H9 (cell line): Measurements from ENCODE around the gene GSE1. TPM values are rescaled to one million over a fixed set of nuclear protein-coding genes. Genes with fewer than 3 reads are reported as not detected.

Source experiments
- DNase-seq: peaks from one replicate; pipeline ENCODE4 v3.0.0-alpha.2; 2017
- H2AFZ ChIP-seq: one replicate; pipeline ENCODE4 v1.6.1; 2013; ENCODE audit warnings: mild to moderate bottlenecking, low read length, control low read depth, moderate library complexity
- H2AK5ac ChIP-seq: 2 replicates; pipeline ENCODE4 v1.6.1; 2013; ENCODE audit warnings: low read length, control low read depth, mixed read lengths; ENCODE audit not compliant: insufficient read length
- H2BK120ac ChIP-seq: one replicate; pipeline ENCODE4 v1.6.1; 2013; ENCODE audit warnings: low read depth, mild to moderate bottlenecking, low read length, control low read depth, inconsistent platforms; ENCODE audit not compliant: poor library complexity, severe bottlenecking
- H2BK12ac ChIP-seq: 2 replicates; pipeline ENCODE4 v1.6.1; 2013; ENCODE audit warnings: low read length, control low read depth, mixed read lengths, low read depth; ENCODE audit not compliant: insufficient read length
- H2BK15ac ChIP-seq: 2 replicates; pipeline ENCODE4 v1.6.1; 2013; ENCODE audit warnings: low read depth, low read length, control low read depth
- H2BK20ac ChIP-seq: one replicate; pipeline ENCODE4 v1.6.1; 2013; ENCODE audit warnings: low read depth, mild to moderate bottlenecking, low read length, control low read depth, inconsistent platforms; ENCODE audit not compliant: poor library complexity, severe bottlenecking
- H2BK5ac ChIP-seq: 2 replicates; pipeline ENCODE4 v1.6.1; 2013; ENCODE audit warnings: low read length, control low read depth, mixed read lengths; ENCODE audit not compliant: insufficient read length
- H3K14ac ChIP-seq: 2 replicates; pipeline ENCODE4 v1.6.1; 2013; ENCODE audit warnings: low read length, control low read depth; ENCODE audit not compliant: insufficient read depth
- H3K18ac ChIP-seq: 2 replicates; pipeline ENCODE4 v1.6.1; 2013; ENCODE audit warnings: low read depth, mild to moderate bottlenecking, mixed read lengths, low read length, control low read depth; ENCODE audit not compliant: insufficient read length
- H3K23ac ChIP-seq: 2 replicates; pipeline ENCODE4 v1.6.1; 2013; ENCODE audit warnings: low read length, control low read depth, mixed read lengths, low read depth; ENCODE audit not compliant: insufficient read length
- H3K23me2 ChIP-seq: 2 replicates; pipeline ENCODE4 v1.6.1; 2013; ENCODE audit warnings: low read depth, mild to moderate bottlenecking, mixed read lengths, low read length, control low read depth; ENCODE audit not compliant: insufficient read length, poor library complexity, severe bottlenecking
- H3K27ac ChIP-seq: 2 replicates; pipeline ENCODE4 v1.5.1; 2013; ENCODE audit warnings: low read length, control low read depth, mixed read lengths, low read depth; ENCODE audit not compliant: insufficient read length
- H3K27me3 ChIP-seq: 2 replicates; pipeline ENCODE4 v1.6.1; 2013; ENCODE audit warnings: low read length, control low read depth, inconsistent platforms; ENCODE audit not compliant: insufficient read depth
- H3K4ac ChIP-seq: 2 replicates; pipeline ENCODE4 v1.6.1; 2013; ENCODE audit warnings: low read depth, mild to moderate bottlenecking, control low read depth, inconsistent platforms, low read length, moderate library complexity
- H3K4me1 ChIP-seq: 2 replicates; pipeline ENCODE4 v1.6.1; 2013; ENCODE audit warnings: low read length, control low read depth, inconsistent platforms; ENCODE audit not compliant: insufficient read depth
- H3K4me2 ChIP-seq: 2 replicates; pipeline ENCODE4 v1.6.1; 2013; ENCODE audit warnings: low read length, control low read depth, mixed read lengths; ENCODE audit not compliant: insufficient read length, insufficient read depth
- H3K56ac ChIP-seq: 2 replicates; pipeline ENCODE4 v1.6.1; 2013; ENCODE audit warnings: low read depth, mild to moderate bottlenecking, mixed read lengths, low read length, control low read depth; ENCODE audit not compliant: insufficient read length
- H3K79me1 ChIP-seq: 2 replicates; pipeline ENCODE4 v1.6.1; 2013; ENCODE audit warnings: low read depth, mild to moderate bottlenecking, moderate library complexity, low read length, control low read depth, inconsistent platforms; ENCODE audit not compliant: insufficient read depth, poor library complexity, severe bottlenecking
- H3K79me2 ChIP-seq: 2 replicates; pipeline ENCODE4 v1.6.1; 2013; ENCODE audit warnings: low read length, control low read depth, inconsistent platforms; ENCODE audit not compliant: insufficient read depth
- H3K9ac ChIP-seq: 2 replicates; pipeline ENCODE4 v1.6.1; 2013; ENCODE audit warnings: low read length, control low read depth, mixed read lengths; ENCODE audit not compliant: insufficient read length; ENCODE audit errors: extremely low read depth
- H3K9me3 ChIP-seq: one replicate; pipeline ENCODE4 v1.6.1; 2013; ENCODE audit warnings: low read depth, low read length, inconsistent platforms; ENCODE audit not compliant: control insufficient read depth
- H3T11ph ChIP-seq: one replicate; pipeline ENCODE4 v1.6.1; 2013; ENCODE audit warnings: mild to moderate bottlenecking, low read length, control low read depth, inconsistent platforms
- H4K20me1 ChIP-seq: one replicate; pipeline ENCODE4 v1.6.1; 2013; ENCODE audit not compliant: control insufficient read depth, insufficient read length, insufficient read depth
- H4K5ac ChIP-seq: 2 replicates; pipeline ENCODE4 v1.6.1; 2013; ENCODE audit warnings: low read depth, mild to moderate bottlenecking, mixed read lengths, low read length, control low read depth; ENCODE audit not compliant: insufficient read length
- H4K8ac ChIP-seq: replicated peaks from 2 replicates; pipeline ENCODE4 v1.6.1; 2013; ENCODE audit warnings: low read length, control low read depth, mixed read lengths, low read depth; ENCODE audit not compliant: insufficient read length
- H4K91ac ChIP-seq: 2 replicates; pipeline ENCODE4 v1.6.1; 2013; ENCODE audit warnings: low read depth, mild to moderate bottlenecking, moderate library complexity, mixed read lengths, low read length, control low read depth; ENCODE audit not compliant: insufficient read length
- H3K27ac Mint-ChIP-seq, 3 experiments: 2 replicates in 2 of 3; 3 replicates in 1 of 3; pipeline ENCODE4 v1.8.0; 2020 to 2021; ENCODE audit warnings: mixed read lengths in 3 of 3, mild to moderate bottlenecking in 1 of 3, moderate library complexity in 1 of 3
- H3K27me3 Mint-ChIP-seq: 2 replicates; pipeline ENCODE4 v1.8.0; 2021; ENCODE audit warnings: low read depth, mild to moderate bottlenecking, moderate library complexity, mixed read lengths
- H3K36me3 Mint-ChIP-seq, 3 experiments: 2 replicates in 2 of 3; 3 replicates in 1 of 3; pipeline ENCODE4 v1.8.0; 2020 to 2021; ENCODE audit warnings: low read depth in 3 of 3, mixed read lengths in 3 of 3; ENCODE audit not compliant: insufficient read depth in 1 of 3
- H3K4me1 Mint-ChIP-seq, 2 experiments: 2 replicates each; pipeline ENCODE4 v1.8.0; 2020; ENCODE audit warnings: mixed read lengths in 2 of 2
- H3K4me3 Mint-ChIP-seq, 2 experiments: 2 replicates in 1 of 2; 3 replicates in 1 of 2; pipeline ENCODE4 v1.8.0; 2020 to 2021; ENCODE audit warnings: mild to moderate bottlenecking in 2 of 2, mixed read lengths in 2 of 2, moderate library complexity in 1 of 2
- H3K9me3 Mint-ChIP-seq, 2 experiments: 2 replicates in 1 of 2; 3 replicates in 1 of 2; pipeline ENCODE4 v1.8.0; 2020; ENCODE audit warnings: mild to moderate bottlenecking in 2 of 2, mixed read lengths in 2 of 2, moderate library complexity in 1 of 2
- WGBS: extraction: QIAGEN DNeasy Blood & Tissue Kit; methylation state at CpG from one replicate; pipeline ENCODE4 v1.1.7; 2013; ENCODE audit warnings: missing lambda C conversion rate, low lambda C conversion rate, mixed read lengths; ENCODE audit not compliant: insufficient read length; ENCODE audit errors: extremely low coverage; 5-methylcytosine and 5-hydroxymethylcytosine counted together
- total RNA-seq: library from RNA; stranded (reverse); gene quantifications from 2 replicates; pipeline ENCODE4 v1.2.1, GENCODE V29; 2021
- TF ChIP-seq, protein P1 (sequence below): fragments of 200-600 bp; sonication (generic); conservative IDR thresholded peaks from 3 replicates; pipeline ENCODE4 v1.8.0; 2021; ENCODE audit warnings: antibody characterized with exemption, mild to moderate bottlenecking

The GSE1 gene
- total RNA-seq, 1 experiment from 2014 or later = 125 TPM

DNA sequence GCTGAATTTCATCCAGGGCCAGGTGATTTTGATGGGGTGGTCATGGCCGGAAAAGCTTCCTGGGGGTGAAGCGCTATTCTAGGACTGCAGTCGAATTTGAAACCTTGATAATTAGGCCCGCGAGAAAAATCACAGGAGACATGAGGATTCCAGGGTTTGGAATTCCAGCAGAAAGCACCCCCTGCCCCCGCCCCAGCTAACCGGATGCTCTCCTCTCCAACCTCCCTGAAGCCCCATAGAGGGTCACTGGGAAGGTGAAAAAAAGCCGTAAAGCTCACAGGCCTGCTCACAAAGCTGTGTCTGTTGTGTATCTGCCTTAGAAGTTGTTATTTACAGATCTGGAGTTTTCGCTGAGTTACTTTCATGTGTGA, 76.8 kb downstream of the GSE1 start:
- no peak overlapping the region for H4K5ac ChIP-seq
- no peak overlapping the region for H2BK120ac ChIP-seq
- no peak overlapping the region for H3K27ac ChIP-seq
- H3K56ac ChIP-seq = no peak overlapping the region
- no peak overlapping the region for H2BK12ac ChIP-seq
- no peaks in the 10 kb centered on the region for H3K23me2 ChIP-seq
- H2AK5ac ChIP-seq = no peak overlapping the region
- H3K4ac ChIP-seq = no peak overlapping the region
- DNase-seq = no peak
- H3K23ac ChIP-seq = no peak overlapping the region
- H3K9me3 Mint-ChIP-seq = no peaks in the 10 kb centered on the region
- no CpG with 5 or more reads among the region's 9 CpGs for WGBS
- no peaks in the 10 kb centered on the region for H4K20me1 ChIP-seq
- no peak overlapping the region for H2BK15ac ChIP-seq
- H3K4me1 Mint-ChIP-seq = peaks cover 10 to 25% of the 10 kb centered on the region in 2 experiments
- no peak overlapping the region for H3K14ac ChIP-seq
- no peak overlapping the region for H4K8ac ChIP-seq
- H2BK5ac ChIP-seq = no peak overlapping the region
- no peaks in the 10 kb centered on the region; the same call in 1 of the 2 replicates for H3K79me2 ChIP-seq
- TF ChIP-seq, protein P1, sequence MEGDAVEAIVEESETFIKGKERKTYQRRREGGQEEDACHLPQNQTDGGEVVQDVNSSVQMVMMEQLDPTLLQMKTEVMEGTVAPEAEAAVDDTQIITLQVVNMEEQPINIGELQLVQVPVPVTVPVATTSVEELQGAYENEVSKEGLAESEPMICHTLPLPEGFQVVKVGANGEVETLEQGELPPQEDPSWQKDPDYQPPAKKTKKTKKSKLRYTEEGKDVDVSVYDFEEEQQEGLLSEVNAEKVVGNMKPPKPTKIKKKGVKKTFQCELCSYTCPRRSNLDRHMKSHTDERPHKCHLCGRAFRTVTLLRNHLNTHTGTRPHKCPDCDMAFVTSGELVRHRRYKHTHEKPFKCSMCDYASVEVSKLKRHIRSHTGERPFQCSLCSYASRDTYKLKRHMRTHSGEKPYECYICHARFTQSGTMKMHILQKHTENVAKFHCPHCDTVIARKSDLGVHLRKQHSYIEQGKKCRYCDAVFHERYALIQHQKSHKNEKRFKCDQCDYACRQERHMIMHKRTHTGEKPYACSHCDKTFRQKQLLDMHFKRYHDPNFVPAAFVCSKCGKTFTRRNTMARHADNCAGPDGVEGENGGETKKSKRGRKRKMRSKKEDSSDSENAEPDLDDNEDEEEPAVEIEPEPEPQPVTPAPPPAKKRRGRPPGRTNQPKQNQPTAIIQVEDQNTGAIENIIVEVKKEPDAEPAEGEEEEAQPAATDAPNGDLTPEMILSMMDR = no peak
- H3K4me1 ChIP-seq = no peaks in the 10 kb centered on the region; the same call in 1 of the 2 replicates
- no peak overlapping the region for H3T11ph ChIP-seq
- H3K79me1 ChIP-seq = no peaks in the 10 kb centered on the region
- peaks cover 3 to 21% (median 20%) of the 10 kb centered on the region in 3 experiments; a peak in 6 of 7 replicates for H3K36me3 Mint-ChIP-seq
- no peak overlapping the region for H3K9ac ChIP-seq
- H3K27me3 Mint-ChIP-seq = peaks cover 25% of the 10 kb centered on the region
- H3K4me2 ChIP-seq = no peak overlapping the region
- H3K18ac ChIP-seq = no peak overlapping the region
- H4K91ac ChIP-seq = no peak overlapping the region
- no peak overlapping the region for H2AFZ ChIP-seq
- H3K4me3 Mint-ChIP-seq = peak overlapping the region in 1 of 2 experiments; percentile 55; a peak in 1 of 5 replicates
- H3K27ac Mint-ChIP-seq = no peak overlapping the region
- H2BK20ac ChIP-seq = no peak overlapping the region
- no peaks in the 10 kb centered on the region for H3K27me3 ChIP-seq
- no peaks in the 10 kb centered on the region for H3K9me3 ChIP-seq
